NCI-H1417 treated with DMSO at 0.1 percent for 48 hours (cell line): ENCODE results near the gene PRCD.

Source experiments
- DNase-seq: peaks from one replicate; lab custom pipeline; 2025; lab: John Stamatoyannopoulos, UW

The PRCD gene

GRCh38 chr17:76570877-76571471, 31.1 kb downstream of the PRCD start:
- DNase-seq, result no peak

DNA sequence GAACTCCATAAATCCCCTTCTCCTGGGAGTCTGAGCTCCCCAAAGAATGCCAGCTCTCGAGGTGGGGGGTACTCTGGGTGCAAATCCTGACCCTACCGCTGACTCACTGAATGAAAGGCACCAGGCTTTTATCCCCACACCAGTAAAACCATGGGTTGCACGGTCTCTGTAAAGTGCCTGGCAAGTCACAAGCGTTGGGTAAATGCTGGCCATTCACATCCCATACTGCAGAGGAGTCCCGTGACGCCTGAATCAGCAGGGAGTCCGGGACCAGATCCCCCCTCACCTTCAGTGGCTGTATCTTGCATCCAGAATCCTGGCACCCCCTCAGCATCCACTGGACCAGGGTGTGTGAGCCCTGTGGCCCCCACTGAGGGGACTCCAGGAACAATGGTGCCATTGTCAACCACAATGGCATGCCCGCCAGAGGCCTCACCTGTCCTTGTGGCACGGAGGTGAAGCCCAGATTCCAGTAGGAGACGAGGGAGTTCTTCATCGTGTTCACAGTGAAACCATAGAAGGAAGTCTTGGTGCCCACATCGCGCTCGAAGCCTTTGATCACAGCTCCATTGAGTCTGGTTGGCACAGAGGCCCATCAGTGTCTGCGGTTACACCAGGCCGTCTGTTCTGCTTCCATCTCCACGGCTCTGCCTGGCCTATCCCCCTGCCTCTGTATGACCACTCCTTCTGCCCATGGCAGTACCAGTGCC, 32.5 kb downstream of the PRCD start:
- DNase-seq, result no peak

DNA sequence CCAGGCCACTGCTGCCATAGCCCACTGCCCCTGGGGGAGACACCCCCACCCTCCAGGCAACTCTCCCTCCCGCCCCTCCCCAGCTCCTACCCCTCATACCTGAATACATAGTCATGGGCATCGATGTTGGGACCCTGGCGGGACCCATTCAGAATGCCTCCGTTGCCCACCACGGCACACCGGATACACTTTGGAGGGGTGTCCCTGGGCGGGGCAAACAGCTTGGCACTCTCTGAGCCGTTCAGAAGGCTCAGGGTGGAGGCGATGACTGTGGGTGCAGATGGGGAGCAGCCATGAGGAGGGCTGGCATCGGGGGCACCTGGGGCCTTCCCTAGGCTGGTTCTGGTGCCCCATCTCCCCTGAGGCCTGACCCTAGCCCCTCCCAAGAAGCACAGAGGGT, 33.3 kb downstream of the PRCD start:
- DNase-seq, result no peak

- no peak for DNase-seq
Observed at GRCh38 chr17:76574166-76574565, 34.3 kb downstream of the PRCD start.

DNA sequence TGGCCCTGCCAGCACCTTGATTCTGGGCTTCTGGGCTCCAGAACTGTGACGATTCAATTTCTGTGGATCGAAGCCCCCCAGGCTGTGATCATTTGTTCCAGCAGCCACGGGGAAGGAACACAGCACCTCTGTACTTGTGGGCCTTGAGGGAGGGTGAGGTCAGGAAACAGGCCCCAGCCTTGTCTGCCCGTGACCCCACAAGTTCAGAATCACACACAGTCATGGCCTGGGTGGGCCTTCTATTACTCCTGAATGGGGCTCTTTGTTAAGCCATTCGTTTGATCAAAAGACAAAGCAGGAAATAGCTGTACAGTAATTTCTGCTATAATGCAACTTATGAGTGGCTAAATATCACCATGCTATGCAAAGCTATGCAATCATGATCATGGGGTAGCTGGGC, 35.7 kb downstream of the PRCD start:
- no peak for DNase-seq

DNA sequence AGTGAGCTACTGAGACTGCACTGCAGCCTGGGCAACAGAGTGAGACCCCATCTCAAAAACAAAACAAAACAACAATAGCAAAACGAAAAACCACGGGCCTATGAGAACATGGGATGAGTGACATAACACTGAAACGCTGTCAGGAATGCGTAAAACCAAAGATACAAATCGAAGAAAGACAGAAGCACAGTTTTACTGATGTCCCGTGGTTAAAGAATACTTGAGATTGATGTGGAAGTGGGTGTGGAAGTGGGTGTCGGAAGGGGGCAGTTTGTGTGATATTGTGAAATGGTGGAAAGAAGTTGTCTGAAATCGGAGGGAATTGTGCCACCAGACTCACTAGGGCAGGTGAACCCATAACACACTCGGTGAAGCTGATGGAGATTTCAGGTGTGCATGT, 36.3 kb downstream of the PRCD start:
- DNase-seq, result no peak

DNA sequence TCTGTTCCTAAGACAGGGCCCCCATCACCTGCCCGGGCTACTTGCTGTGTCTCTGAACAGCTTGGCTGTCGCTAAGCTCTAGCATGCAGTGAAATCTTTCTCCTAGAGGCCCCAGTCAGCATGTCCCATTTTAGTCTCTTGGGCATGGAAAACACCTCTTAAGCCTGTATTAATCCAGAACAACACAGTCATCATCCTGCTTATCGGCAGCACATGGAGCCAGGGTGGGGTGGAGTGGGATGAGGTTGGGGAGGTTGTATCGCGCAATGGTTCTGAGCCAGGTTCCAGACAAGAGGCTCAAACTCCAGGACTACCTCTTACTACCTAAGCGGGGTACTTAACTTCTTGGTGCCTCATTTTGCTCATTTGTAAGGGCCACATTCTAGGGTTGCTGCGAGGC, 38.0 kb downstream of the PRCD start:
- no peak for DNase-seq

GRCh38 chr17:76578376-76578775, 38.5 kb downstream of the PRCD start:
- DNase-seq, result no peak

DNA sequence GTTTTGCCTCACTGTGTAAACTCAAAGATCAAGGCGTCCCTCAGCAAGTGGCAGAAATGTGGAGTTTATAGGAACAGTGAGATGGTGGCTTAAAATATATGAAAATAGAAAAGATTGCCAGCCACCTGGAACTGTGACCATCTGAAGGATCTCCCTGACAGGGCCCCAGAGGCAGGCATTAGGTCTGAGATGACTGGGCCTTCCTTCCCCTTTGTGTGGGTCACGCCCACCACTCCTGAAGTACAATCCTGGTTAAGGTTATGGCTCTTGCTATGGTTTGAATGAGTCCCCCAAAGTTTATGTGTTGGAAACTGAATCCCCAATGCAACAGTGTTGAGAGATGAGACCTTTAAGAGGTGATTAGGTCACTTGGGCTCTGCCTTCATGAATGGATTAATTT, 39.4 kb downstream of the PRCD start:
- DNase-seq, result no peak

- no peak for DNase-seq
Observed at GRCh38 chr17:76581515-76581914, 41.7 kb downstream of the PRCD start.

DNA sequence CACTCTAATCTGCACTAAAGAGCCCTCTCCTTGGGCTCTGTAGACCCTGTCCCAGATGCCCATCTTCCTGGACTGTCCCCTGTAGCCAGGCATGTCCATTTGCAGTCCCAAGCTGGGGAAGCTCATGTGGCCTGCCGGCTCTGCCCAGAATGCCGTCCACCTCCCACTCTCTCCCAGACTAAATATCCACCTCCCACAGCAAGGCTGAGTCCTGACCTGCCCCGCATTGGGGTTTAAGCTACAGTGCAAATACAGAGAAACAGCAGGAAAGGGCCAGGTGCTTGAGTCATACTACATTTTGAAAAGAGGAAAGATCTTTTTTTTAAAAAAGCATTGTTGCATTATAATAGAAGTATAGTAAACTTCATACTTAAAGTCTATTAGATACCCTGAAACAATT, 42.8 kb downstream of the PRCD start:
- no peak for DNase-seq

DNA sequence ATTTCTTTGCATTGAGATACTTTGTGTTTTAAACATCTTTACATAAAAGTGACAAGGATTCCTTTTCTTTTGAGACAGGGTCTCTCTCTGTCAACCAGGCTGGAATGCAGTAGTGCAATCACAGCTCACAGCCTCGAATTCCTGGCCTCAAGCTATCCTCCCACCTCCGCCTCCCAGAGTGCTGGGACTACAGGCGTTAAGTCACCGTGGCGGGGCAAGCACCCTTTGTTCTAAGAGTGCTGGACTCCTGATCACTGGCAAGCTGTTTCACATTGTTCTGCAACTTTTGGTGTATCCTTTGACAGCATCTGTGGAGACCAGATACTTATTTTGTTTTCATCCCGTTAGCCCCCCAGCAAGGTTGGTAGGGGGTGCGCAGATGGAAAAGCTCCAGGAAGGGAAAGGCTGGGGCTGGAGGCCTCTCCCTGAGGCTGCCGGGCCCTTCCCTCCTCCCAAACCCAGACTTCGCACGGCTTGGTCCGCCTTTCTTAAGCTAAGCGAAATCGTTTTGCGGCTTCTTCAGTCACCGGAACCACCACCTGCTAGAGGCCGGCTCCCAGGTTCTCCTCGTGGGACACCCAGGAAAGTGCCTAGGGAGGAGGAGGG, 44.7 kb downstream of the PRCD start:
- DNase-seq, result no peak

GRCh38 chr17:76585033-76585648, 45.3 kb downstream of the PRCD start:
- no peak for DNase-seq

DNA sequence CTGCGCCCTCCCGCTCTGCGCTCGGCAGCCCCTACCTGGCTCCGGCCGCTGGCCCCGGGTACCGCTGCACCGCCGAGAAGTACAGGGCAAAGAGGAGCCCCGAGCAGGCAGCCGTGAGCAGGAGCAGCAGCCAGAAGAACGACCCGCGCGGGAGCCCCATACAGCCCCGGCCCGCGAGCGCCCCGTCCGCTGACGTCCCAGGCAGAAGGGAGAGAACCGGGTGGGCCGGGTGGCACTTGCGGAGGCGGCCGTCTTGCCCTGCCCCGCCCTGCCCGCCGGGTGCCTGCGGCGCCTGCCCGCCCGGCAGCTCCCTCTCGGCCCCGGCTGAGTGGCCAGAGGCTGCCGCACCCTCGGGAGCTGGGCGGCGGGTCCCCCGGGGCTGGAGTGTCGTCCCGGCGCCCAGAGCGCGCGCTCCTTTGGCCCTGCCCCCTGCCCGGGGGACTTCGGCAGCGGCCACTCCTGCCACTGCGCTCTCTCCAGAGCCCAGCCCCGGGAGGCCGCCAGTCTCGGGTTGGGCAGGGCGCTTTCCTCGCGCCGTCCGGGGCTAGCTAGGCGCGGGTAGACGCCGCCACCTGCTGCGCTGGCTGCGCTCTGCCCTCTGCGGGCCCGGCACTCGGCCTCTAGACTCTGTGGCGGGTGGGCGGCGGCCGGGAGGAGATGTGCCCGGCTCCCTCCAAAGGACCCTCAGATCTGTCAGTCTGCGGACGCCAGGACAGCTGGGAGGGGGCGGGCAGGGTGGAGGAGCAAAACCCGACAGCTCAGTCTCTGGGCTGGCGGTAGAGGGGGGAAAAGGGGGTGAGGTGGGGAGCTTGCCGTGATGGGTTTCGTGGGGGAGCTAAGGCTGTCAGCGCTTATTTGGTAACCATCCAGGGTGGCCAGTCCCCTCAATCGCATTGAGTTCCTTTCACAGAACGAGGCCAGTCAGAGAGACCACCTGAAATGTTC, 46.1 kb downstream of the PRCD start, which contains the start of gene ST6GALNAC2:
Gene ST6GALNAC2 (minus strand): TSS at position 212 of the 945 bp plus-strand sequence. CDS start 52 bp downstream, at position 160.
- DNase-seq, result no peak

DNA sequence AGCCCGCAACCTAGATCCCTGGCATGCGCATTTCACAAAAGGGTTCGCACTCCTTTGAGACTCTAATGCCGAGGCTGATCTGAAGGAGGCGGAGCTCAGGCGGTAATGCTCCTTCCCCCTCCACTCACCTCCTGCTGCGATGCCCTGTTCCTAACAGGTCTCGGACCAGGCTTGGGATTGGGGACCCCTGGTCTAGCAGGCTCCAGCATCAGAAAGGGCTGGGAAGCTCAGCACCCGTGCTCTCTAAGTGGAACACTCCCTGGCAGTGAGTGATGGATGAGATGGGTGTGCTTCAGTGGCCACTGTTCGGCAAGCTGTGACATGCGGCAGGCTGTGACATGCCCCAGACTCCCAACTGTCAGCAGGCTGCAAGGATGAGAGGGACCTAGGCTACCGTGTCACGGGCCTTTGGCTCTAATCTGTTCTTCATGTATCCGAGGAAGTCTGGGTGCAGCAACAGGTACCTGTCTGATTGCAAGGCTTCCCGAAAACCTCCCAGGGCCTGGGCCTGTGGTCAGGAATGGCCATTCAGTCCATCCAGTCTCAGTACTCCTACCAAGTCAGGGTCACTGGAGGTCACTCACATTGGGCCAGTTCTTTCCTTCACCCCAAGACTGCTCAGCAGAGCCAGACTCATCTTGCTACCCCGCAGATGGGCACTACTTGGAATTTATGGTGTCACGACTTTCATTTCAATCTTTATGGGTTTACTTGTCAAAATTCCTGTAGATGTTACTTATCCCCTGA, 47.1 kb downstream of the PRCD start:
- DNase-seq, result peak; percentile 51

DNA sequence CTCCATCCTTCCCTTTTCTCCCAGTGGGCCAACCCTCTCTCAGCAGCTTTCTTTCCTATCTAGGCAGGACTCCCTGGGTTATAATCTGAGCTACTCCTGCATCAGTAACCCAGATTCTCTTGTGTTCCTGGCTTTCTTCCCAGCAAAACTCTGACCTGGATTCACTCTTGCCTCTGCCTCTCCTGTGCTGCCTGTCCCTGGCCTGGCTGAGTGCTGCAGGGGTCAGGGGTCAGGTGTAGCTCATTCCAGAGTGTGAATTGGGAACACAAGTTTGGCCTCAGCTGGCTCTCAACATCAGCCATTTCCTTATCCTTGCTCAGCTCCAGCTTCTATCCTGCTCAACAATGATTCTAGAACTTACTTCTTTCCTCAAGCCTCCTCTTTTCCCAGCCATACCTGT, 48.3 kb downstream of the PRCD start:
- no peak for DNase-seq

DNA sequence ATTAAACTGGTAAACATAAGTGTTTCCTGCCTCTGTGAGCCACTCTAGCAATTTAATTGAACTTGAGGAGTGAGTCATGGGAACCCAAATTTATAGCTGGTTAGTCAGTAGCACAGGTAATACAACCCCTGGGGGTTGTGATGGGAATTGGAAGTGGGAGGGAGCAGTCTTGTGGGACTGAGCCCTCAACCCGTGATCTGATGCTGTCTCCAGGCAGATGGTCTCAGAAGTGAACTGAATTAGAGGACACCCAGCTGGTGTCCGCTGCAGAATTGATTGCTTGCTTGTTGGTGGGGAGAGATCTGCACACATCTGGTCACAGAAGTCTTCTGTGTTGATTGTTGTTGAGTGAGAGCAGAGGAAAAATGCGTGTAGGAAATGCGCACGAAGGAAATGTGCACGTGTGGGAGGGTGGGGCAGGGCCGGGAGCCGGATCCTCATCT, 53.6 kb downstream of the PRCD start:
- no peak for DNase-seq

- no peak for DNase-seq
Observed at GRCh38 chr17:76593959-76594358, 54.1 kb downstream of the PRCD start.

DNA sequence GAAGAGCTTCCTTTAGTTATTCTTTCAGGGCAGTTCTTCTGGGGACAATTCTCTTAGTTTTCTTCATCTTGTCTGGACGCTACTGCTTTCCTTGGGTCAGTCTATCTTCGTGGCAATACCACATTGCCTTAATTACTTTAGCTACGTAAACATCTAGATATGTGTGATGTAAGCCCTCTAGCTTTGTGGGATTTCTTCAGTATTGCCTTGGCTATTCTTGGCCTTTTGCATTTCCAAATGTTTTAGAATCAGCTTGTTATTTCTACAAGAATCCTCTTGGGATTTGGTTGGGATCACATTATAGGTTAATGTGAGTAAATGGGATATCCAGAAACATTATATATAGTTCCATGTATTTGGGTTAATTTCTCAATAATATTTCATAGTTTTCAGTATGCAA, 54.8 kb downstream of the PRCD start:
- DNase-seq, result no peak
